HFFc6 (cell line): ENCODE data around the gene RPL18. TPM values are rescaled to one million over a fixed set of nuclear protein-coding genes. Genes with fewer than 3 reads are reported as not detected.
"Not testable (repeated sequence)": the region's sequence is repeated elsewhere in the genome, so short reads cannot be mapped to it uniquely, and the experiment has no call there.

Source experiments
- DNase-seq: peaks from one replicate; pipeline ENCODE4 v3.0.0-alpha.2; 2018
- H3K27ac Mint-ChIP-seq: 2 replicates; pipeline ENCODE4 v1.8.0; 2020; ENCODE audit warnings: mild to moderate bottlenecking, mixed read lengths
- H3K27me3 Mint-ChIP-seq: 2 replicates; pipeline ENCODE4 v1.8.0; 2021; ENCODE audit warnings: mild to moderate bottlenecking, moderate library complexity, mixed read lengths; ENCODE audit not compliant: insufficient read depth
- H3K36me3 Mint-ChIP-seq: 2 replicates; pipeline ENCODE4 v1.8.0; 2021; ENCODE audit warnings: low read depth, mixed read lengths
- H3K4me1 Mint-ChIP-seq: 2 replicates; pipeline ENCODE4 v1.8.0; 2020; ENCODE audit warnings: low read depth, mixed read lengths
- H3K4me3 Mint-ChIP-seq: 2 replicates; pipeline ENCODE4 v1.8.0; 2020; ENCODE audit warnings: mild to moderate bottlenecking, moderate library complexity, mixed read lengths
- H3K9me3 Mint-ChIP-seq: 2 replicates; pipeline ENCODE4 v1.8.0; 2020; ENCODE audit warnings: mild to moderate bottlenecking, mixed read lengths
- CTCF ChIP-seq: fragments of 200-600 bp; sonication (generic); IDR thresholded peaks from 2 replicates; pipeline ENCODE4 v1.5.0; 2021; ENCODE audit warnings: antibody characterized with exemption, mild to moderate bottlenecking
- total RNA-seq, 6 experiments: library from RNA; stranded (reverse); fragmentation: NEBNext Ultra II Directional; extraction: Animal tissue kit (Norgen Biotek cat#: 25700); gene quantifications; 2 replicates in 1 of 6; 3 replicates in 5 of 6; pipeline ENCODE4 v1.2.3, GENCODE V29; 2021

RPL18 gene
- total RNA-seq, 6 experiments from 2014 or later = 1,359 to 1,448 (median 1,407) TPM

- Mint-ChIP-seq H3K4me3 (no peak overlapping the region), H3K4me1 (peaks cover 15% of the 10 kb centered on the region), H3K9me3 (no peaks in the 10 kb centered on the region), H3K27me3 (peaks cover 6% of the 10 kb centered on the region), H3K27ac (no peak overlapping the region), H3K36me3 (no peaks in the 10 kb centered on the region)
- no peak for DNase-seq
- TF ChIP-seq CTCF = no peak; the same call in none of the 2 replicates
Observed at GRCh38 chr19:48591021-48591420, 28.0 kb downstream of the RPL18 start.

GRCh38 chr19:48588670-48589401 is 30.1 kb downstream of the RPL18 start:
- peak; percentile 95 for TF ChIP-seq CTCF
- Mint-ChIP-seq H3K4me1 (peaks cover 22% of the 10 kb centered on the region), H3K27me3 (peaks cover 4% of the 10 kb centered on the region), H3K36me3 (no peaks in the 10 kb centered on the region), H3K27ac (peak overlapping the region; percentile 61), H3K9me3 (no peaks in the 10 kb centered on the region), H3K4me3 (peak overlapping the region; percentile 82)
- peak; percentile 68 for DNase-seq

- TF ChIP-seq CTCF = no peak
- Mint-ChIP-seq H3K36me3 (no peaks in the 10 kb centered on the region), H3K27ac (no peak overlapping the region), H3K9me3 (no peaks in the 10 kb centered on the region), H3K4me3 (no peak overlapping the region), H3K4me1 (peaks cover 22% of the 10 kb centered on the region), H3K27me3 (peaks cover 4% of the 10 kb centered on the region)
- no peak for DNase-seq
Observed at GRCh38 chr19:48587387-48587786, 31.6 kb downstream of the RPL18 start.

DNA sequence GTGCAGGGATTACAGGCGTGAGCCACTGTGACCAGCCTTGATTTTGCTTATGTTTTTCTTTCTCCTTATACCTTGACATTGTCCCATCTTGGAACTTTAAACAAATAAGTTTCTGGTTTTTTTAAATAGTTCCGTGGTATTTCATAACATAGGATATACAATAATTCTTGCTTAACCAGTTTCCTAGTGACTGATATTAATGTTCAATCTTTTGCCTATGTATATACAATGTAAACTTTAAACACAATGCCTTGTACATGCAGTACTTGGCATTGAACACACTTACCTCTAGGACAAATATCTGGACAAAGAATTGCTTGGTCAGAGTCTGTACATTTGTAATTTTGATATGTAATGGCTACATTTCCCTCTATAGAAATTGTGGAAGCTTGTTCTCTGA is 36.8 kb downstream of the RPL18 start:
- TF ChIP-seq CTCF = no peak
- no peak overlapping the region for H3K27ac Mint-ChIP-seq
- H3K36me3 Mint-ChIP-seq = no peaks in the 10 kb centered on the region
- no peaks in the 10 kb centered on the region for H3K9me3 Mint-ChIP-seq
- peaks cover 17% of the 10 kb centered on the region for H3K4me1 Mint-ChIP-seq
- no peak overlapping the region for H3K4me3 Mint-ChIP-seq
- no peak for DNase-seq
- no peaks in the 10 kb centered on the region for H3K27me3 Mint-ChIP-seq

DNA sequence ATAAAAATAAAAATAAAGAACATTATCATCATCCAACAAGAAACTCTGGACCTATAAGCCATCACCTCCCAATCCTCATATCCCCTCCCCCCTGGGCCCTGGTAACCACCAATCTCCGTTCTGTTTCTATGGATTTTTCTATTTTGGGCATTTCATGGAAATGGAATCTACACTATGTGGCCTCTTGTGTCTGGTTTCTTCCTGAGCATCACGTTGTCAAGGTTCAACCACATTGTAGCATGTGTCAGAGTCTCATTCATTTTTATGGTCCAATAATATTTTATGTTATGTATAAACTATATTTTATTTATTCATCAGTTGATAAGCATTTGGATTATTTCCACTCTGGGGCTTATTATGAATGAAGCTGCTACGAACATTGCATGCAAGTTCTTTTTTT is 40.1 kb downstream of the RPL18 start:
- H3K27me3 Mint-ChIP-seq = no peaks in the 10 kb centered on the region; the same call in 1 of the 2 replicates
- peak; percentile 47 for DNase-seq
- H3K36me3 Mint-ChIP-seq = no peaks in the 10 kb centered on the region
- H3K4me1 Mint-ChIP-seq = peaks cover 14% of the 10 kb centered on the region
- TF ChIP-seq CTCF = no peak
- H3K27ac Mint-ChIP-seq = no peak overlapping the region
- H3K4me3 Mint-ChIP-seq = no peak overlapping the region
- H3K9me3 Mint-ChIP-seq = no peaks in the 10 kb centered on the region

GRCh38 chr19:48577908-48578307 is 41.1 kb downstream of the RPL18 start:
- DNase-seq, H3K27me3 Mint-ChIP-seq, H3K4me3 Mint-ChIP-seq, H3K27ac Mint-ChIP-seq, H3K9me3 Mint-ChIP-seq, H3K36me3 Mint-ChIP-seq: not testable (repeated sequence)
- H3K4me1 Mint-ChIP-seq = peaks cover 13% of the 10 kb centered on the region
